MCF 10A (cell line): ENCODE results near the gene TRAPPC3. TPM values are rescaled to one million over a fixed set of nuclear protein-coding genes. Genes with fewer than 3 reads are reported as not detected.
A peak's percentile ranks its signal among the peaks of the same experiment; 100 is the strongest.

ENCODE experiments used
- BruUV-seq: library from RNA; stranded (reverse); fragments of 400-500 nt; replicated peaks from 2 replicates; lab custom pipeline; 2021; lab: Mats Ljungman, UMichigan
- CTCF ChIA-PET: fragments of 300-600 bp; sonication (Branson Sonifier 250); formaldehyde crosslinking; extraction: SDS; loops from one replicate; lab custom pipeline; 2021; ENCODE audit warnings: antibody characterized with exemption, inconsistent platforms; lab: Yijun Ruan, JAX
- POLR2A ChIA-PET: fragments of 300-600, 350-650 bp; sonication (Branson Sonifier 250); formaldehyde crosslinking; extraction: SDS; loops from one replicate; lab custom pipeline; 2020; ENCODE audit warnings: antibody characterized with exemption, inconsistent platforms; lab: Yijun Ruan, JAX
- DNase-seq: peaks from one replicate; pipeline ENCODE4 v3.0.0-alpha.2; 2018; ENCODE audit not compliant: unreplicated experiment
- H3K27ac Mint-ChIP-seq: one replicate; pipeline ENCODE4 v1.8.0; 2022; ENCODE audit warnings: mild to moderate bottlenecking, low read depth, mixed read lengths; ENCODE audit not compliant: unreplicated experiment
- H3K27me3 Mint-ChIP-seq: one replicate; pipeline ENCODE4 v1.8.0; 2022; ENCODE audit warnings: mixed read lengths; ENCODE audit not compliant: insufficient read depth, unreplicated experiment
- H3K36me3 Mint-ChIP-seq: one replicate; pipeline ENCODE4 v1.8.0; 2022; ENCODE audit warnings: mild to moderate bottlenecking, moderate library complexity, mixed read lengths; ENCODE audit not compliant: insufficient read depth, unreplicated experiment
- H3K4me1 Mint-ChIP-seq: one replicate; pipeline ENCODE4 v1.8.0; 2022; ENCODE audit warnings: mixed read lengths; ENCODE audit not compliant: insufficient read depth, unreplicated experiment
- H3K4me3 Mint-ChIP-seq: one replicate; pipeline ENCODE4 v1.8.0; 2022; ENCODE audit warnings: mild to moderate bottlenecking, moderate library complexity, mixed read lengths; ENCODE audit not compliant: unreplicated experiment
- H3K9me3 Mint-ChIP-seq: one replicate; pipeline ENCODE4 v1.8.0; 2022; ENCODE audit warnings: mixed read lengths; ENCODE audit not compliant: unreplicated experiment
- CTCF ChIP-seq: fragments of 200-600 bp; IDR thresholded peaks from one replicate; pipeline ENCODE4 v1.8.0; 2022; ENCODE audit warnings: antibody characterized with exemption, mild to moderate bottlenecking; ENCODE audit not compliant: unreplicated experiment
- intact Hi-C: fragments of 100-400 bp; cut with micrococcal nuclease; formaldehyde crosslinking; loops from 2 replicates; pipeline ENCODE4 v1.14.1; 2022
- total RNA-seq: library from RNA; stranded (reverse); gene quantifications from 2 replicates; pipeline ENCODE4 v1.2.3, GENCODE V29; 2022

TRAPPC3 gene
- total RNA-seq, 1 experiment from 2014 or later: 72.8 TPM

GRCh38 chr1:36124404-36125128 lies 24.7 kb downstream of the TRAPPC3 start:
- intact Hi-C loops: no loop called here
- no peaks in the 10 kb centered on the region for H3K4me1 Mint-ChIP-seq
- peaks cover 5% of the 10 kb centered on the region for H3K36me3 Mint-ChIP-seq
- DNase-seq: no peak
- H3K4me3 Mint-ChIP-seq: peak overlapping the region; percentile 23
- peaks cover 21% of the 10 kb centered on the region for H3K27me3 Mint-ChIP-seq
- no peak overlapping the region for H3K27ac Mint-ChIP-seq
- BruUV-seq: no TSS peak
- TF ChIP-seq CTCF: no peak
- CTCF ChIA-PET: no interaction called here
- POLR2A ChIA-PET: no interaction called here
- H3K9me3 Mint-ChIP-seq: no peaks in the 10 kb centered on the region

GRCh38 chr1:36123356-36123755 lies 25.9 kb downstream of the TRAPPC3 start:
- Mint-ChIP-seq H3K9me3 (no peaks in the 10 kb centered on the region), H3K4me3 (no peak overlapping the region), H3K27ac (no peak overlapping the region), H3K27me3 (peaks cover 21% of the 10 kb centered on the region), H3K36me3 (no peaks in the 10 kb centered on the region), H3K4me1 (no peaks in the 10 kb centered on the region)
- TF ChIP-seq CTCF: no peak
- no TSS peak for BruUV-seq
- intact Hi-C loops: no loop called here
- ChIA-PET POLR2A (no interaction called here), CTCF (no interaction called here)
- DNase-seq: no peak

GRCh38 chr1:36122062-36123030 lies 26.9 kb downstream of the TRAPPC3 start:
- ChIA-PET CTCF (interaction anchor here (0.6 to 0.9 kb wide), 3 partner anchors 10 to 22 kb away, joined by 3 to 5 read pairs (median 3); no protein-coding TSS in a partner anchor), POLR2A (interaction anchor here (0.7 kb wide), 1 partner anchor 102 kb away, joined by 3 read pairs; the partner anchor contains the start of gene THRAP3)
- no peaks in the 10 kb centered on the region for H3K4me1 Mint-ChIP-seq
- no peak for DNase-seq
- TF ChIP-seq CTCF: no peak
- H3K27me3 Mint-ChIP-seq: peaks cover 21% of the 10 kb centered on the region
- H3K27ac Mint-ChIP-seq: no peak overlapping the region
- intact Hi-C loops: no loop called here
- H3K9me3 Mint-ChIP-seq: no peaks in the 10 kb centered on the region
- H3K36me3 Mint-ChIP-seq: no peaks in the 10 kb centered on the region
- no peak overlapping the region for H3K4me3 Mint-ChIP-seq
- no TSS peak for BruUV-seq

- ChIA-PET POLR2A (interaction anchor here (0.6 to 1.1 kb wide), 2 partner anchors 30 to 78 kb away, joined by 3 read pairs; partner anchors contain the start of gene TRAPPC3), CTCF (interaction anchor here (0.9 to 1.7 kb wide), 3 partner anchors 12 to 29 kb away, joined by 3 to 4 read pairs (median 3); no protein-coding TSS in a partner anchor)
- H3K9me3 Mint-ChIP-seq: no peaks in the 10 kb centered on the region
- intact Hi-C loops: no loop called here
- DNase-seq: no peak
- peaks cover 16% of the 10 kb centered on the region for H3K27me3 Mint-ChIP-seq
- no peaks in the 10 kb centered on the region for H3K4me1 Mint-ChIP-seq
- BruUV-seq: no TSS peak
- H3K4me3 Mint-ChIP-seq: no peak overlapping the region
- H3K27ac Mint-ChIP-seq: no peak overlapping the region
- no peak for TF ChIP-seq CTCF
- H3K36me3 Mint-ChIP-seq: no peaks in the 10 kb centered on the region
Measured at GRCh38 chr1:36119456-36119855, 29.8 kb downstream of the TRAPPC3 start.
